ENCODE data around the gene KCNRG.

GRCh38 chr13:50060718-50061117, 45.5 kb downstream of the KCNRG start:
- TF ChIP-seq NR2C2 (CRISPR knock-in tag; IDR thresholded peaks at IDR 0.05): no peak
- no peak for TF ChIP-seq NFE2L1 (CRISPR knock-in tag; IDR thresholded peaks at IDR 0.05)
- TF ChIP-seq, protein P1, sequence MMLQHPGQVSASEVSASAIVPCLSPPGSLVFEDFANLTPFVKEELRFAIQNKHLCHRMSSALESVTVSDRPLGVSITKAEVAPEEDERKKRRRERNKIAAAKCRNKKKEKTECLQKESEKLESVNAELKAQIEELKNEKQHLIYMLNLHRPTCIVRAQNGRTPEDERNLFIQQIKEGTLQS (CRISPR knock-in tag; conservative IDR thresholded peaks at IDR 0.05): no peak
- TF ChIP-seq IRF2 (CRISPR knock-in tag; IDR thresholded peaks at IDR 0.05; ENCODE audit: borderline replicate concordance, low read depth): no peak
- TF ChIP-seq, protein P2, sequence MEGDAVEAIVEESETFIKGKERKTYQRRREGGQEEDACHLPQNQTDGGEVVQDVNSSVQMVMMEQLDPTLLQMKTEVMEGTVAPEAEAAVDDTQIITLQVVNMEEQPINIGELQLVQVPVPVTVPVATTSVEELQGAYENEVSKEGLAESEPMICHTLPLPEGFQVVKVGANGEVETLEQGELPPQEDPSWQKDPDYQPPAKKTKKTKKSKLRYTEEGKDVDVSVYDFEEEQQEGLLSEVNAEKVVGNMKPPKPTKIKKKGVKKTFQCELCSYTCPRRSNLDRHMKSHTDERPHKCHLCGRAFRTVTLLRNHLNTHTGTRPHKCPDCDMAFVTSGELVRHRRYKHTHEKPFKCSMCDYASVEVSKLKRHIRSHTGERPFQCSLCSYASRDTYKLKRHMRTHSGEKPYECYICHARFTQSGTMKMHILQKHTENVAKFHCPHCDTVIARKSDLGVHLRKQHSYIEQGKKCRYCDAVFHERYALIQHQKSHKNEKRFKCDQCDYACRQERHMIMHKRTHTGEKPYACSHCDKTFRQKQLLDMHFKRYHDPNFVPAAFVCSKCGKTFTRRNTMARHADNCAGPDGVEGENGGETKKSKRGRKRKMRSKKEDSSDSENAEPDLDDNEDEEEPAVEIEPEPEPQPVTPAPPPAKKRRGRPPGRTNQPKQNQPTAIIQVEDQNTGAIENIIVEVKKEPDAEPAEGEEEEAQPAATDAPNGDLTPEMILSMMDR (IDR thresholded peaks at IDR 0.05): no peak
- no peak for TF ChIP-seq SMAD4 (CRISPR knock-in tag; IDR thresholded peaks at IDR 0.05)
- TF ChIP-seq USF1 (CRISPR knock-in tag; IDR thresholded peaks at IDR 0.05): no peak
- no peak for TF ChIP-seq TEAD4 (CRISPR knock-in tag; IDR thresholded peaks at IDR 0.05)
- TF ChIP-seq, protein P3, sequence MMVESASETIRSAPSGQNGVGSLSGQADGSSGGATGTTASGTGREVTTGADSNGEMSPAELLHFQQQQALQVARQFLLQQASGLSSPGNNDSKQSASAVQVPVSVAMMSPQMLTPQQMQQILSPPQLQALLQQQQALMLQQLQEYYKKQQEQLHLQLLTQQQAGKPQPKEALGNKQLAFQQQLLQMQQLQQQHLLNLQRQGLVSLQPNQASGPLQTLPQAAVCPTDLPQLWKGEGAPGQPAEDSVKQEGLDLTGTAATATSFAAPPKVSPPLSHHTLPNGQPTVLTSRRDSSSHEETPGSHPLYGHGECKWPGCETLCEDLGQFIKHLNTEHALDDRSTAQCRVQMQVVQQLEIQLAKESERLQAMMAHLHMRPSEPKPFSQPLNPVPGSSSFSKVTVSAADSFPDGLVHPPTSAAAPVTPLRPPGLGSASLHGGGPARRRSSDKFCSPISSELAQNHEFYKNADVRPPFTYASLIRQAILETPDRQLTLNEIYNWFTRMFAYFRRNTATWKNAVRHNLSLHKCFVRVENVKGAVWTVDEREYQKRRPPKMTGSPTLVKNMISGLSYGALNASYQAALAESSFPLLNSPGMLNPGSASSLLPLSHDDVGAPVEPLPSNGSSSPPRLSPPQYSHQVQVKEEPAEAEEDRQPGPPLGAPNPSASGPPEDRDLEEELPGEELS (CRISPR knock-in tag; IDR thresholded peaks at IDR 0.05): no peak
- no peak for TF ChIP-seq ZNF121 (CRISPR knock-in tag; IDR thresholded peaks at IDR 0.05)

Measured in WTC11 (cell line).